PC-9 (cell line): ENCODE results near the gene ITK.

Experiments
- EZH2 ChIP-seq: fragments of 200-600 bp; sonication (generic); IDR thresholded peaks from 2 replicates; pipeline ENCODE4 v1.8.0; 2017; ENCODE audit warnings: antibody characterized with exemption, low read depth
- TF ChIP-seq, protein P1 (sequence below): fragments of 200-600 bp; sonication (generic); conservative IDR thresholded peaks from 2 replicates; pipeline ENCODE4 v1.6.1; 2017; ENCODE audit warnings: mixed run types, antibody characterized with exemption, mild to moderate bottlenecking, moderate library complexity

DNA sequence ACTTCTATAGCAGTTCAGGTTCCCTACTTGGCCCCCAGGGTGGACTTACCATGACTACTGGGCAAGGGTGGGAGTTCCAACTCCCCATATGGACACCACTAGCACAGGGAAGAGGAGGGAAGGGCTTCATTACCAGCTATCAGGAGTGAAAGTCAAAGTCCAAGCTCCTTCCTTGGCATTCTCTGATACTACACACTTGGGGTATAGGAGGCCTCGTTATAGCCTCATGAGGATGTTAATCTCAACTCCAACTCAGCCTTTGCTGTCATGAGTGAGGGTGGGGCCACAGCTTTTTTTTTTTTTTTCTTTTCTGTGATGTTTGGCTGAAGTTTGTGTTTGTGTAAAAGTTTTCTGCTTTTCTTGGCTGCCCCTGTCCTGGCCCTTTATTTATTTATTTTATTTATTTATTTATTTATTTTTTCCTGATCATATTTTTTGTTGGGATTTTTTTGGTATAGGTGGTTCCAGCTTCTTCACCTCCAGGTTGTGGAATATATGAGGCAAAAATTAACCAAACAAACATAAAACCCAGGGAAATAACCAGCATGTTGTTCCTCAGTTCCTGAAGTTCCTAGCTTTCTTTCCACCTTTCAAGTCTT lies 23.2 kb upstream of the ITK start:
- TF ChIP-seq, protein P1, sequence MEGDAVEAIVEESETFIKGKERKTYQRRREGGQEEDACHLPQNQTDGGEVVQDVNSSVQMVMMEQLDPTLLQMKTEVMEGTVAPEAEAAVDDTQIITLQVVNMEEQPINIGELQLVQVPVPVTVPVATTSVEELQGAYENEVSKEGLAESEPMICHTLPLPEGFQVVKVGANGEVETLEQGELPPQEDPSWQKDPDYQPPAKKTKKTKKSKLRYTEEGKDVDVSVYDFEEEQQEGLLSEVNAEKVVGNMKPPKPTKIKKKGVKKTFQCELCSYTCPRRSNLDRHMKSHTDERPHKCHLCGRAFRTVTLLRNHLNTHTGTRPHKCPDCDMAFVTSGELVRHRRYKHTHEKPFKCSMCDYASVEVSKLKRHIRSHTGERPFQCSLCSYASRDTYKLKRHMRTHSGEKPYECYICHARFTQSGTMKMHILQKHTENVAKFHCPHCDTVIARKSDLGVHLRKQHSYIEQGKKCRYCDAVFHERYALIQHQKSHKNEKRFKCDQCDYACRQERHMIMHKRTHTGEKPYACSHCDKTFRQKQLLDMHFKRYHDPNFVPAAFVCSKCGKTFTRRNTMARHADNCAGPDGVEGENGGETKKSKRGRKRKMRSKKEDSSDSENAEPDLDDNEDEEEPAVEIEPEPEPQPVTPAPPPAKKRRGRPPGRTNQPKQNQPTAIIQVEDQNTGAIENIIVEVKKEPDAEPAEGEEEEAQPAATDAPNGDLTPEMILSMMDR, result no peak
- TF ChIP-seq EZH2, result no peak
